ENCODE data around the gene BCAR1. TPM values are rescaled to one million over a fixed set of nuclear protein-coding genes. Genes with fewer than 3 reads are reported as not detected.

BCAR1 gene
- total and polyA plus RNA-seq, 10 of the 15 experiments (the other 5 are each of a cell fraction or from before 2014, with no cell fraction given): 0.13 to 14.1 (median 2.8) TPM; not detected in 1

DNA sequence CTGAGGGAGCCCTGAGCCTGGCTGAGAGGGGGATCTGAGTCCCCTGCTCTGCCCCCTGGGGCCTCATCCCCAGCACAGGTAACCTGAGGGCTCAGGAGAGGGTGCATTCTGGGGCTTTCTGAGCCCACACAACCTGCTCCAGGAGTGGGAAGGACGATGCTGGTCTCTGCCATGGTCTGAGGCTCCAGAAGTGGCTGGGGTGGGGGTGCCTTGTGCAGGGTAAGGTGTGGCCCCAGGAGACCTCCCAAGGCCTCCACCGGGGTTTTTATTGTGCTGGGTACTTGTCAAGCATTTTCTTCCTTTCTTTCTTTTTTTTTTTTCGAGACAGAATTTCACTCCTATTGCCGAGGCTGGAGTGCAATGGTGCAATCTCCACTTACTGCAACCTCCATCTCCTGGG, 32.3 kb downstream of the BCAR1 start (continued):
- no peak for TF ChIP-seq LARP7 (IDR thresholded peaks at IDR 0.05)

DNA sequence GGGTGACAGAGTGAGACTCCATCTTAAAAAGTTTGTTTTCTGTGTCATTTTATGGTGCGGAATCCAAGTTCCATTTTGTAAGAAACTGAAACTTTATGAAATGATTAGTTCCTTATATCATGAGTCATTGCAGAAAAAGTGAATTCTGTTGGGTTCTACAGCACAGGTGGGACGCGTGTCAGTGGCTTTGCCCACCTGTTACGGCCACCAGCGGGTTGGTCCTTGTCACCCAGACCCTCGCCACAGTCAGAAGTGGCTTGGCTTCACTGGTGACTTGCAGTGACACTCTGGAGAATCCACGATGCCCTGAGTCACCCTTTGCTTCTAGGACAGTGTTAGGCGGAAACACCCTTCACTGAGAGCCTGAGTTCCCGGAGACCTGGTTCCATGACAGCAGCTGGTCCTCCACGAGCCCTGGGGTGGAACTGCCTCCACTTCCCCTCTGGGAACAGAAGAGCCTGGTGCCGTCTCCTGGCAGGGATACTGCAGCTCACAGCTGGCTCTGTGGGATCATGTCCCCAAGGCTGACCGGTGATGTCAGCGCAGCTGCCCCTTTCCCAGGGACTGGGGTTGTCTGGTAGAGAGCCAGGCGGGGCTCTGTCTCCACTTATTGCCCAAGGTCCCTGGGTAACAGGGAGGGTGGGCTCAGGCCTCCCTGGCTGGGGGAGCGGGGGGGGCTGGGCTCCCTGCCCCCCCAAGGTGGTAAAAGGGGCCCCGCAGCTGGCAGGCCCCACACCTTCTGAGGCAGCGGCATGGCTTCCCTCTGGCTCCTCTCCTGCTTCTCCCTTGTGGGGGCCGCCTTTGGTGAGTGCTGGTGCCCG, 33.0 kb downstream of the BCAR1 start, which contains the start of gene CTRB1:
Gene CTRB1, plus strand, starts transcription at position 733 of the 821 bp plus-strand sequence. Its CDS starts 20 bp downstream, at position 753.
- H3K36me3 ChIP-seq (ENCODE audit: control insufficient read depth in 2 of 2, insufficient read depth in 2 of 2, low read length in 1 of 2): no peaks in the 10 kb centered on the region
- H3K9ac ChIP-seq (ENCODE audit: control insufficient read depth, insufficient read depth, low read length): no peak within 1 kb of the TSS
- ChIA-PET CTCF (interaction anchor here (0.7 to 3.0 kb wide), 3 partner anchors 19 to 167 kb away, joined by 3 to 11 read pairs (median 5); no protein-coding TSS in a partner anchor), SMC1A (ENCODE audit: uncharacterized antibody, unreplicated experiment) (no interaction called here), POLR2A (no interaction called here), RAD21 (ENCODE audit: unreplicated experiment) (interaction anchor here (1.1 kb wide), 1 partner anchor 19 kb away, joined by 3 read pairs; no protein-coding TSS in a partner anchor)
- BruUV-seq (replicated peaks): no TSS peak
- peak; percentile 87 for FAIRE-seq
- H4K20me1 ChIP-seq (ENCODE audit: control insufficient read depth, insufficient read depth): no peaks in the 10 kb centered on the region
- in situ Hi-C loops (cut with MboI): loop anchor here (10.0 kb wide), 1 partner anchor 546 kb away; no protein-coding TSS in a partner anchor
- peak within 1 kb of the TSS; percentile 20; the same call in 1 of the 2 replicates for H3K27ac ChIP-seq (ENCODE audit: control insufficient read depth, insufficient read depth)
- no peak for DNase-seq (ENCODE audit: low read depth, low spot score)
- ATAC-seq: peak; percentile 79
- peak within 1 kb of the TSS; percentile 68 for H3K4me2 ChIP-seq (ENCODE audit: control insufficient read depth, insufficient read depth)
- no peaks in the 10 kb centered on the region for H3K27me3 ChIP-seq (replicated peaks in 1 of 2; ENCODE audit: control insufficient read depth in 2 of 2, insufficient read depth in 2 of 2, low read length in 1 of 2)
- no peak within 1 kb of the TSS for H3K4me3 ChIP-seq
- intact Hi-C loops (cut with micrococcal nuclease; ENCODE audit: unreplicated experiment): loop anchor here (5.0 kb wide), 1 partner anchor 169 kb away; no protein-coding TSS in a partner anchor
- 34% methylated on average over 18 of the region's 19 CpGs for WGBS (ENCODE audit: insufficient coverage, insufficient replicate concordance, low lambda C conversion rate, missing lambda C conversion rate)
- no peaks in the 10 kb centered on the region for H3K9me3 ChIP-seq (replicated peaks; ENCODE audit: control insufficient read depth, insufficient read depth, low read length)
- peaks cover 20% of the 10 kb centered on the region for H3K4me1 ChIP-seq (ENCODE audit: control insufficient read depth, insufficient read depth, low read length)
- H3K79me2 ChIP-seq (ENCODE audit: control insufficient read depth, insufficient read depth, low read length): no peaks in the 10 kb centered on the region
- peak within 1 kb of the TSS; percentile 67 for H2AFZ ChIP-seq (ENCODE audit: control insufficient read depth, low read depth, low read length)
- TF ChIP-seq EED (IDR thresholded peaks at IDR 0.05; ENCODE audit: low read depth) (peak; percentile 48; the same call in 1 of the 2 replicates), LARP7 (IDR thresholded peaks at IDR 0.05) (no peak), POLR2A (IDR thresholded peaks at IDR 0.05; ENCODE audit: low read depth, low read length) (peak; percentile 52; the same call in 1 of the 2 replicates), BCL11A (IDR thresholded peaks at IDR 0.05; ENCODE audit: low read depth, low read length) (peak; percentile 40; the same call in 1 of the 2 replicates), JUNB (IDR thresholded peaks at IDR 0.05) (peak; percentile 71), MTA3 (IDR thresholded peaks at IDR 0.05; ENCODE audit: borderline replicate concordance, low read length) (peak; percentile 68; the same call in 1 of the 2 replicates), IKZF2 (IDR thresholded peaks at IDR 0.05) (no peak), CBFB (IDR thresholded peaks at IDR 0.05; ENCODE audit: low read depth) (peak; percentile 16; the same call in 1 of the 2 replicates), IRF4 (IDR thresholded peaks at IDR 0.05; ENCODE audit: low read depth, low read length) (peak; percentile 70), SREBF1 (IDR thresholded peaks at IDR 0.05; ENCODE audit: low read length) (no peak)
- TF ChIP-seq, protein P1, sequence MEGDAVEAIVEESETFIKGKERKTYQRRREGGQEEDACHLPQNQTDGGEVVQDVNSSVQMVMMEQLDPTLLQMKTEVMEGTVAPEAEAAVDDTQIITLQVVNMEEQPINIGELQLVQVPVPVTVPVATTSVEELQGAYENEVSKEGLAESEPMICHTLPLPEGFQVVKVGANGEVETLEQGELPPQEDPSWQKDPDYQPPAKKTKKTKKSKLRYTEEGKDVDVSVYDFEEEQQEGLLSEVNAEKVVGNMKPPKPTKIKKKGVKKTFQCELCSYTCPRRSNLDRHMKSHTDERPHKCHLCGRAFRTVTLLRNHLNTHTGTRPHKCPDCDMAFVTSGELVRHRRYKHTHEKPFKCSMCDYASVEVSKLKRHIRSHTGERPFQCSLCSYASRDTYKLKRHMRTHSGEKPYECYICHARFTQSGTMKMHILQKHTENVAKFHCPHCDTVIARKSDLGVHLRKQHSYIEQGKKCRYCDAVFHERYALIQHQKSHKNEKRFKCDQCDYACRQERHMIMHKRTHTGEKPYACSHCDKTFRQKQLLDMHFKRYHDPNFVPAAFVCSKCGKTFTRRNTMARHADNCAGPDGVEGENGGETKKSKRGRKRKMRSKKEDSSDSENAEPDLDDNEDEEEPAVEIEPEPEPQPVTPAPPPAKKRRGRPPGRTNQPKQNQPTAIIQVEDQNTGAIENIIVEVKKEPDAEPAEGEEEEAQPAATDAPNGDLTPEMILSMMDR (IDR thresholded peaks at IDR 0.05 in 2 of 3, conservative IDR thresholded peaks at IDR 0.05 in 1 of 3; ENCODE audit: control insufficient read depth in 2 of 3, extremely low read depth in 1 of 3, insufficient read depth in 1 of 3, low read depth in 3 of 3, low read length in 3 of 3): no peak
- TF ChIP-seq, protein P2, sequence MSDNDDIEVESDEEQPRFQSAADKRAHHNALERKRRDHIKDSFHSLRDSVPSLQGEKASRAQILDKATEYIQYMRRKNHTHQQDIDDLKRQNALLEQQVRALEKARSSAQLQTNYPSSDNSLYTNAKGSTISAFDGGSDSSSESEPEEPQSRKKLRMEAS (IDR thresholded peaks at IDR 0.05; ENCODE audit: low read depth, low read length): no peak
- TF ChIP-seq, protein P3, sequence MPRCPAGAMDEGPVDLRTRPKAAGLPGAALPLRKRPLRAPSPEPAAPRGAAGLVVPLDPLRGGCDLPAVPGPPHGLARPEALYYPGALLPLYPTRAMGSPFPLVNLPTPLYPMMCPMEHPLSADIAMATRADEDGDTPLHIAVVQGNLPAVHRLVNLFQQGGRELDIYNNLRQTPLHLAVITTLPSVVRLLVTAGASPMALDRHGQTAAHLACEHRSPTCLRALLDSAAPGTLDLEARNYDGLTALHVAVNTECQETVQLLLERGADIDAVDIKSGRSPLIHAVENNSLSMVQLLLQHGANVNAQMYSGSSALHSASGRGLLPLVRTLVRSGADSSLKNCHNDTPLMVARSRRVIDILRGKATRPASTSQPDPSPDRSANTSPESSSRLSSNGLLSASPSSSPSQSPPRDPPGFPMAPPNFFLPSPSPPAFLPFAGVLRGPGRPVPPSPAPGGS (IDR thresholded peaks at IDR 0.05; ENCODE audit: borderline replicate concordance, insufficient read depth, low read depth, low read length, poor library complexity, severe bottlenecking): no peak
- TF ChIP-seq, protein P4, sequence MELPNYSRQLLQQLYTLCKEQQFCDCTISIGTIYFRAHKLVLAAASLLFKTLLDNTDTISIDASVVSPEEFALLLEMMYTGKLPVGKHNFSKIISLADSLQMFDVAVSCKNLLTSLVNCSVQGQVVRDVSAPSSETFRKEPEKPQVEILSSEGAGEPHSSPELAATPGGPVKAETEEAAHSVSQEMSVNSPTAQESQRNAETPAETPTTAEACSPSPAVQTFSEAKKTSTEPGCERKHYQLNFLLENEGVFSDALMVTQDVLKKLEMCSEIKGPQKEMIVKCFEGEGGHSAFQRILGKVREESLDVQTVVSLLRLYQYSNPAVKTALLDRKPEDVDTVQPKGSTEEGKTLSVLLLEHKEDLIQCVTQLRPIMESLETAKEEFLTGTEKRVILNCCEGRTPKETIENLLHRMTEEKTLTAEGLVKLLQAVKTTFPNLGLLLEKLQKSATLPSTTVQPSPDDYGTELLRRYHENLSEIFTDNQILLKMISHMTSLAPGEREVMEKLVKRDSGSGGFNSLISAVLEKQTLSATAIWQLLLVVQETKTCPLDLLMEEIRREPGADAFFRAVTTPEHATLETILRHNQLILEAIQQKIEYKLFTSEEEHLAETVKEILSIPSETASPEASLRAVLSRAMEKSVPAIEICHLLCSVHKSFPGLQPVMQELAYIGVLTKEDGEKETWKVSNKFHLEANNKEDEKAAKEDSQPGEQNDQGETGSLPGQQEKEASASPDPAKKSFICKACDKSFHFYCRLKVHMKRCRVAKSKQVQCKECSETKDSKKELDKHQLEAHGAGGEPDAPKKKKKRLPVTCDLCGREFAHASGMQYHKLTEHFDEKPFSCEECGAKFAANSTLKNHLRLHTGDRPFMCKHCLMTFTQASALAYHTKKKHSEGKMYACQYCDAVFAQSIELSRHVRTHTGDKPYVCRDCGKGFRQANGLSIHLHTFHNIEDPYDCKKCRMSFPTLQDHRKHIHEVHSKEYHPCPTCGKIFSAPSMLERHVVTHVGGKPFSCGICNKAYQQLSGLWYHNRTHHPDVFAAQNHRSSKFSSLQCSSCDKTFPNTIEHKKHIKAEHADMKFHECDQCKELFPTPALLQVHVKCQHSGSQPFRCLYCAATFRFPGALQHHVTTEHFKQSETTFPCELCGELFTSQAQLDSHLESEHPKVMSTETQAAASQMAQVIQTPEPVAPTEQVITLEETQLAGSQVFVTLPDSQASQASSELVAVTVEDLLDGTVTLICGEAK (IDR thresholded peaks at IDR 0.05; ENCODE audit: borderline replicate concordance): no peak
